HepG2 (cell line): ENCODE data around the gene GLTPD2. TPM values are rescaled to one million over a fixed set of nuclear protein-coding genes. Genes with fewer than 3 reads are reported as not detected.

Source experiments
- AFF4 ChIP-seq: sonication (generic); formaldehyde crosslinking; IDR thresholded peaks from 2 replicates; pipeline ENCODE4 v1.4.0; 2020; ENCODE audit warnings: missing genetic modification reagents
- ARNTL ChIP-seq: sonication (generic); formaldehyde crosslinking; IDR thresholded peaks from 2 replicates; pipeline ENCODE4 v1.4.0; 2020; ENCODE audit warnings: mild to moderate bottlenecking, missing genetic modification reagents
- ATF3 ChIP-seq: sonication (generic); formaldehyde crosslinking; IDR thresholded peaks from 2 replicates; pipeline ENCODE4 v1.4.0; 2020; ENCODE audit warnings: missing genetic modification reagents
- CAMTA2 ChIP-seq: sonication (generic); formaldehyde crosslinking; IDR thresholded peaks from 2 replicates; pipeline ENCODE4 v1.4.0; 2020; ENCODE audit warnings: mild to moderate bottlenecking, missing genetic modification reagents, borderline replicate concordance
- FOXM1 ChIP-seq: sonication (generic); formaldehyde crosslinking; IDR thresholded peaks from 2 replicates; pipeline ENCODE4 v1.5.0; 2020; ENCODE audit warnings: missing genetic modification reagents
- HES4 ChIP-seq: sonication (generic); formaldehyde crosslinking; IDR thresholded peaks from 2 replicates; pipeline ENCODE4 v1.9.0; 2021; ENCODE audit warnings: mild to moderate bottlenecking, missing genetic modification reagents, borderline replicate concordance
- JDP2 ChIP-seq: sonication (generic); formaldehyde crosslinking; IDR thresholded peaks from 2 replicates; pipeline ENCODE4 v1.8.1; 2022; ENCODE audit warnings: missing genetic modification reagents, borderline replicate concordance
- KAT7 ChIP-seq: IDR thresholded peaks from 2 replicates; pipeline ENCODE4 v1.6.1; 2018; ENCODE audit warnings: borderline replicate concordance, missing compliant biosample characterization
- NFKBIZ ChIP-seq: IDR thresholded peaks from 2 replicates; pipeline ENCODE4 v1.6.1; 2018; ENCODE audit warnings: missing genetic modification reagents, missing compliant biosample characterization
- PHF8 ChIP-seq: sonication (generic); formaldehyde crosslinking; IDR thresholded peaks from 2 replicates; pipeline ENCODE4 v1.5.0; 2020; ENCODE audit warnings: missing genetic modification reagents
- RELA ChIP-seq: sonication (generic); formaldehyde crosslinking; IDR thresholded peaks from 2 replicates; pipeline ENCODE4 v1.4.0; 2020; ENCODE audit warnings: missing genetic modification reagents
- SNAPC2 ChIP-seq: sonication (generic); formaldehyde crosslinking; IDR thresholded peaks from 2 replicates; pipeline ENCODE4 v1.8.1; 2022; ENCODE audit warnings: mild to moderate bottlenecking, missing genetic modification reagents
- SOX6 ChIP-seq, 2 experiments: fragments of 450-650 bp in 1 of 2; sonication (generic) in 1 of 2; formaldehyde crosslinking in 1 of 2; IDR thresholded peaks; 2 replicates each; pipeline versions ENCODE4 v1.4.0 to v1.6.1; 2017 to 2020; ENCODE audit warnings: antibody characterized with exemption in 1 of 2, mild to moderate bottlenecking in 1 of 2, missing genetic modification reagents in 1 of 2
- SP140L ChIP-seq: sonication (generic); formaldehyde crosslinking; IDR thresholded peaks from 2 replicates; pipeline ENCODE4 v1.4.0; 2020; ENCODE audit warnings: missing genetic modification reagents, borderline replicate concordance
- TBX2 ChIP-seq: sonication (generic); formaldehyde crosslinking; IDR thresholded peaks from 2 replicates; pipeline ENCODE4 v1.5.0; 2020; ENCODE audit warnings: missing genetic modification reagents, mild to moderate bottlenecking, borderline replicate concordance
- ZNF207 ChIP-seq: fragments of 450-650 bp; IDR thresholded peaks from 2 replicates; pipeline ENCODE4 v1.6.1; 2016; ENCODE audit warnings: antibody characterized with exemption, borderline replicate concordance
- ZNF354B ChIP-seq: sonication (generic); formaldehyde crosslinking; IDR thresholded peaks from 2 replicates; pipeline ENCODE4 v1.8.0; 2022; ENCODE audit warnings: mild to moderate bottlenecking, missing genetic modification reagents
- ZNF609 ChIP-seq: sonication (generic); formaldehyde crosslinking; IDR thresholded peaks from 2 replicates; pipeline ENCODE4 v1.4.0; 2020; ENCODE audit warnings: mild to moderate bottlenecking, missing genetic modification reagents, borderline replicate concordance
- ZNF746 ChIP-seq: sonication (generic); formaldehyde crosslinking; IDR thresholded peaks from 2 replicates; pipeline ENCODE4 v1.8.0; 2022; ENCODE audit warnings: mild to moderate bottlenecking, missing genetic modification reagents
- ZSCAN20 ChIP-seq: sonication (generic); formaldehyde crosslinking; IDR thresholded peaks from 2 replicates; pipeline ENCODE4 v1.4.0; 2020; ENCODE audit warnings: missing genetic modification reagents, mild to moderate bottlenecking, borderline replicate concordance
- polyA plus RNA-seq, 8 experiments: library from polyadenylated mRNA; depleted of rRNA in 3 of 8; stranded (reverse) in 7 of 8; unstranded in 1 of 8; fragments of >200 nt; fragmentation: Illumina TruSeq in 4 of 8; extraction: Trizol in 4 of 8; gene quantifications; 2 replicates each; pipeline versions ENCODE4 v1.2.1 to v1.2.3, GENCODE V29; 2011 to 2016; ENCODE audit warnings: low read depth in 4 of 8, missing spikeins in 1 of 8, mixed read lengths in 1 of 8; ENCODE audit not compliant: insufficient read depth in 1 of 8
- total RNA-seq, 5 experiments: library from RNA; depleted of rRNA; stranded (reverse); fragments of >200 nt; fragmentation: Illumina TruSeq; extraction: Trizol; gene quantifications; 2 replicates each; pipeline ENCODE4 v1.2.3, GENCODE V29; 2016; ENCODE audit warnings: low read depth in 1 of 5

The GLTPD2 gene
- total and polyA plus RNA-seq, 2 of the 13 experiments (the other 11 are each of a cell fraction or from before 2014, with no cell fraction given), result 7.5 to 12.9 TPM

GRCh38 chr17:4788807-4789700, at the start of gene GLTPD2 (continued):
- TF ChIP-seq NFKBIZ (no peak; the same call in 1 of the 2 replicates), RELA (CRISPR knock-in tag) (no peak), ZNF207 (no peak), ZNF746 (CRISPR knock-in tag) (peak; percentile 63; the same call in 1 of the 2 replicates), SOX6 (IDR thresholded peaks at IDR 0.05) (no peak), SOX6 (CRISPR knock-in tag; IDR thresholded peaks at IDR 0.05) (no peak; the same call in 1 of the 2 replicates), SNAPC2 (no peak), SP140L (CRISPR knock-in tag) (no peak), HES4 (no peak), PHF8 (peak; percentile 67), ZNF354B (no peak), JDP2 (CRISPR knock-in tag) (no peak), ARNTL (CRISPR knock-in tag) (no peak; the same call in 1 of the 2 replicates), AFF4 (CRISPR knock-in tag) (no peak), ATF3 (no peak), ZNF609 (CRISPR knock-in tag) (peak; percentile 57; the same call in 1 of the 2 replicates), TBX2 (CRISPR knock-in tag) (peak; percentile 41; the same call in 1 of the 2 replicates), ZSCAN20 (CRISPR knock-in tag) (no peak), FOXM1 (no peak), CAMTA2 (CRISPR knock-in tag) (0 out of 2 replicates have a peak, but pooled peaks have one; percentile 83), KAT7 (CRISPR knock-in tag) (no peak)
